Naive thymus-derived CD4-positive, alpha-beta T cell (primary cell): ENCODE data around the gene RPS21. TPM values are rescaled to one million over a fixed set of nuclear protein-coding genes. Genes with fewer than 3 reads are reported as not detected.

Source experiments
- ATAC-seq: fragments of 150-1000 bp; cut with Tn5 transposase; 2 replicates; pipeline ENCODE4 v1.10.0; 2021; ENCODE audit warnings: mild to moderate bottlenecking, moderate library complexity
- CTCF ChIA-PET: fragments of 350-600 bp; sonication (Branson Sonifier 250); formaldehyde crosslinking; loops from one replicate; lab custom pipeline; 2021; ENCODE audit warnings: antibody characterized with exemption; lab: Charles Lee
- POLR2A ChIA-PET: fragments of 350-600 bp; sonication (Branson Sonifier 250); formaldehyde crosslinking; loops from one replicate; lab custom pipeline; 2021; ENCODE audit warnings: antibody characterized with exemption, inconsistent platforms; lab: Charles Lee
- DNase-seq, 9 donors: peaks; one replicate each; pipeline versions ENCODE4 v3.0.0 to v3.0.0-alpha.2; 2020 to 2022; ENCODE audit warnings: mixed read lengths in 1 of 9
- H3K27ac ChIP-seq: one replicate; pipeline ENCODE4 v1.7.0; 2013; ENCODE audit warnings: mild to moderate bottlenecking, low read depth, low read length, moderate library complexity
- H3K27me3 ChIP-seq, 2 donors: one replicate each; pipeline ENCODE4 v1.7.0; 2013; ENCODE audit warnings: low read length in 2 of 2, mild to moderate bottlenecking in 2 of 2, moderate library complexity in 2 of 2; ENCODE audit not compliant: control insufficient read depth in 2 of 2, insufficient read depth in 2 of 2
- H3K36me3 ChIP-seq, 3 experiments: 1 replicate in 2 of 3; 2 replicates in 1 of 3; pipeline ENCODE4 v1.7.0; 2013; ENCODE audit warnings: low read length in 3 of 3, mild to moderate bottlenecking in 3 of 3, moderate library complexity in 1 of 3; ENCODE audit not compliant: insufficient read depth in 3 of 3, control insufficient read depth in 2 of 3
- H3K4me1 ChIP-seq, 2 donors: one replicate each; pipeline ENCODE4 v1.7.0; 2013; ENCODE audit warnings: low read length in 2 of 2, mild to moderate bottlenecking in 2 of 2, moderate library complexity in 1 of 2; ENCODE audit not compliant: control insufficient read depth in 2 of 2, insufficient read depth in 2 of 2
- H3K4me3 ChIP-seq: 2 replicates; pipeline ENCODE4 v1.7.0; 2013; ENCODE audit warnings: mild to moderate bottlenecking, low read length
- H3K9me3 ChIP-seq, 3 experiments: 1 replicate in 2 of 3; 2 replicates in 1 of 3; pipeline ENCODE4 v1.7.0; 2013; ENCODE audit warnings: low read length in 3 of 3; ENCODE audit not compliant: control insufficient read depth in 2 of 3
- H3K27ac Mint-ChIP-seq, 9 donors: one replicate each; pipeline ENCODE4 v1.8.0; 2020 to 2022; ENCODE audit warnings: mixed read lengths in 9 of 9, mild to moderate bottlenecking in 8 of 9, moderate library complexity in 5 of 9, inconsistent platforms in 2 of 9
- H3K27me3 Mint-ChIP-seq, 5 donors: one replicate each; pipeline ENCODE4 v1.8.0; 2021 to 2022; ENCODE audit warnings: mixed read lengths in 5 of 5, mild to moderate bottlenecking in 1 of 5
- H3K36me3 Mint-ChIP-seq, 5 donors: one replicate each; pipeline ENCODE4 v1.8.0; 2020 to 2022; ENCODE audit warnings: mixed read lengths in 5 of 5, mild to moderate bottlenecking in 3 of 5, inconsistent platforms in 1 of 5
- H3K4me1 Mint-ChIP-seq, 7 donors: one replicate each; pipeline ENCODE4 v1.8.0; 2020 to 2022; ENCODE audit warnings: mixed read lengths in 7 of 7, mild to moderate bottlenecking in 3 of 7, inconsistent platforms in 1 of 7
- H3K4me3 Mint-ChIP-seq, 10 donors: one replicate each; pipeline ENCODE4 v1.8.0; 2020 to 2022; ENCODE audit warnings: mild to moderate bottlenecking in 10 of 10, mixed read lengths in 10 of 10, moderate library complexity in 6 of 10, inconsistent platforms in 2 of 10
- H3K9me3 Mint-ChIP-seq, 11 donors: one replicate each; pipeline ENCODE4 v1.8.0; 2020 to 2022; ENCODE audit warnings: mixed read lengths in 11 of 11, mild to moderate bottlenecking in 4 of 11, inconsistent platforms in 1 of 11, moderate library complexity in 1 of 11
- intact Hi-C, 2 donors: fragments of 100-400 bp; cut with micrococcal nuclease; formaldehyde crosslinking; loops; one replicate each; pipeline ENCODE4 v1.15.1; 2023
- polyA plus RNA-seq, 2 donors: library from polyadenylated mRNA; unstranded; fragments of 300-500 nt; fragmentation: Illumina TruSeq; gene quantifications; one replicate each; pipeline ENCODE4 v1.2.3, GENCODE V29; 2021
- total RNA-seq, 6 experiments: library from RNA in 5 of 6; stranded (reverse) in 5 of 6; gene quantifications; 1 replicate in 5 of 6; 2 replicates in 1 of 6; pipeline ENCODE4 v1.2.3 and lab custom pipeline; 2021 to 2026

RPS21 gene
- 1,000 to 10,000 TPM; 2,026 to 3,407 (median 3,308) TPM for total RNA-seq
- polyA plus RNA-seq, result 1,000 to 10,000 TPM; 3,163 to 3,458 TPM
- 177 reads per million, percentile 92 among the genes with 10 or more reads in this experiment for total RNA-seq (lab: John Stamatoyannopoulos, UW)

- intact Hi-C loops, result loop anchor here (1.0 to 10.0 kb wide), 12 partner anchors 21 to 1268 kb away; partner anchors contain the start of genes ADRM1 (in 2 of the 2), CABLES2 (in 2 of the 2), LSM14B (in 2 of the 2) and MTG2 (in 1 of the 2)
- Mint-ChIP-seq H3K4me1 (peaks cover 40 to 59% (median 50%) of the 10 kb centered on the region in 7 donors), H3K27me3 (no peaks in the 10 kb centered on the region), H3K36me3 (peaks cover 6 to 32% (median 13%) of the 10 kb centered on the region in 5 donors), H3K9me3 (peaks cover 0 to 6% (median 3%) of the 10 kb centered on the region in 11 donors), H3K27ac (peak within 1 kb of the TSS; percentile 89 to 96 (median 93)), H3K4me3 (peak within 1 kb of the TSS; percentile 90 to 96 (median 92))
- Histone ChIP-seq H3K4me1 (peaks cover 24 to 28% of the 10 kb centered on the region in 2 donors), H3K9me3 (no peaks in the 10 kb centered on the region), H3K4me3 (peak within 1 kb of the TSS; percentile 94), H3K27me3 (no peaks in the 10 kb centered on the region), H3K27ac (peak within 1 kb of the TSS; percentile 98), H3K36me3 (peaks cover 0 to 40% (median 6%) of the 10 kb centered on the region in 3 experiments)
- DNase-seq, result peak; percentile 89 to 95 (median 92)
- ChIA-PET POLR2A (interaction anchor here (0.7 to 2.4 kb wide), 6 partner anchors 28 to 410 kb away, joined by 3 to 9 read pairs (median 4); partner anchors contain the start of genes ADRM1 and MRGBP), CTCF (no interaction called here)
- ATAC-seq, result peak; percentile 95
These were observed at the start of gene RPS21 for GRCh38 chr20:62386383-62387218. Gene RPS21 (plus strand): TSS chr20:62387103. CDS start chr20:62387339, 236 bp downstream.

DNA sequence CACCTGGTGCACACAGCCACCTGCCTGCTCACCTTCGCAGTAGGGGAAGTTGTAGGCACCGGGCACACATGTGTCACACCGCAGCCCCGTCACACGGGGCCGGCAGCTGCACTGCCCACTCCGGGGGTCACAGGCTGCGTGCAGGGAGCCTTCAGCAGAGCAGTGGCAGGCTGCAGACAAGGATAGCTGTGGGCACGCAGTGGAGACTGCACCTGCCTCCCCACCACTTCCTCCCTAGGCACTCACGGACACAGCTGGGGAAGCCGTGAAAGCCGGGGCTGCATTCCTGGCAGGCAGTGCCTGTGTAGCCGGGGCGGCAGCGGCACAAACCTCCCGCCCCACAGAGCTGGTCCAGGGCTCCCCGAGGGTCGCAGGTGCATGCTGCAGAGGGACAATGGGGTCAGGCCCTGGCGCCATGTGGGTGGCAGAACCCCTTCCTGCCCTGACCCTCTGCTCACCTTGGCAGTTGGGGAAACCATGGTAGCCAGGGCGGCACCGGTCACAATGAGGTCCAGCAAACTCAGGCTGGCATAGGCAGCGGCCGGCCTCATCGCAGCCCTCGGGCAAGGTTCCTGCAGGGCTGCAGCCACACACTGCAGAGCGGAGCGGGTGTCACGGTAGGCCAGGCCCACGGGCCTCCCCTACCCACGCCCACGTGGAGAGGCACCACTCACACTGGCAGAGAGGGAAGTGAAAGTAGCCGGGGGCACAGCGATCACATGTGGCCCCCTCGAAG is 49.2 kb upstream of the RPS21 start:
- CTCF ChIA-PET, result no interaction called here
- H3K4me3 ChIP-seq, result no peak overlapping the region
- no peak for DNase-seq

DNA sequence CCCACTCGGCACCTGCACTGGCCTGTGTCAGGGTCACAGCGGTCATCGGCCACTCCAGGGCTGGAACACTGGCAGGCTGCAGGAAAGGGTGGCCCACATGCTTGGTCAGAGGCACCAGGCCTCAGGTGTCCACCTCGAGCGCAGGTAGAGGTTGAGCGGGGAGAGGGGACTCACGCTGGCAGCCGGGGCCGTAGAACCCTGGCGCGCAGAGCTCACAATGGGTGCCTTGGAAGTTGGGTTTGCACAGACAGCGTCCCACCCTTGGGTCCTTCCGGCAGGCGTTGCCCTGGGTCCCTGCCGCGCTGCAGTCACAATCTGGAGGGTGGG is 48.6 kb upstream of the RPS21 start:
- H3K27me3 ChIP-seq, result no peaks in the 10 kb centered on the region
- intact Hi-C loops, result no loop called here
- H3K36me3 ChIP-seq, result no peaks in the 10 kb centered on the region
- no peaks in the 10 kb centered on the region for H3K9me3 ChIP-seq
- ATAC-seq (no peak), DNase-seq (no peak)
- no peak overlapping the region for H3K27ac ChIP-seq
- ChIA-PET CTCF (no interaction called here), POLR2A (no interaction called here)
- H3K4me1 ChIP-seq, result no peaks in the 10 kb centered on the region
- peaks cover 0 to 7% (median 0%) of the 10 kb centered on the region in 11 donors for H3K9me3 Mint-ChIP-seq
- H3K27me3 Mint-ChIP-seq, result peaks cover 0 to 16% (median 7%) of the 10 kb centered on the region in 5 donors
- peaks cover 0 to 7% (median 0%) of the 10 kb centered on the region in 7 donors for H3K4me1 Mint-ChIP-seq
- no peak overlapping the region for H3K27ac Mint-ChIP-seq
- no peak overlapping the region for H3K4me3 ChIP-seq
- H3K4me3 Mint-ChIP-seq, result no peak overlapping the region
- peaks cover 0 to 5% (median 3%) of the 10 kb centered on the region in 5 donors for H3K36me3 Mint-ChIP-seq

More for the DNA sequence above, 49.2 kb upstream of the RPS21 start:
- intact Hi-C loops, result no loop called here
- H3K36me3 ChIP-seq, result no peaks in the 10 kb centered on the region
- Mint-ChIP-seq H3K27ac (no peak overlapping the region), H3K36me3 (peaks cover 0 to 5% (median 3%) of the 10 kb centered on the region in 5 donors), H3K27me3 (peaks cover 0 to 16% (median 7%) of the 10 kb centered on the region in 5 donors), H3K4me3 (no peak overlapping the region), H3K9me3 (peaks cover 0 to 7% (median 0%) of the 10 kb centered on the region in 11 donors), H3K4me1 (peaks cover 0 to 7% (median 0%) of the 10 kb centered on the region in 7 donors)
- no peaks in the 10 kb centered on the region for H3K27me3 ChIP-seq
- H3K4me1 ChIP-seq, result no peaks in the 10 kb centered on the region
- ATAC-seq, result peak; percentile 45
- POLR2A ChIA-PET, result no interaction called here
- no peaks in the 10 kb centered on the region for H3K9me3 ChIP-seq
- no peak overlapping the region for H3K27ac ChIP-seq

GRCh38 chr20:62339647-62340062 is 47.2 kb upstream of the RPS21 start:
- DNase-seq (no peak), ATAC-seq (peak; percentile 34)
- Mint-ChIP-seq H3K27me3 (peaks cover 0 to 16% (median 7%) of the 10 kb centered on the region in 5 donors), H3K36me3 (peaks cover 0 to 5% (median 3%) of the 10 kb centered on the region in 5 donors), H3K27ac (no peak overlapping the region), H3K9me3 (peaks cover 0 to 7% (median 0%) of the 10 kb centered on the region in 11 donors), H3K4me1 (peaks cover 0 to 7% (median 0%) of the 10 kb centered on the region in 7 donors), H3K4me3 (no peak overlapping the region)
- Histone ChIP-seq H3K27ac (no peak overlapping the region), H3K4me3 (no peak overlapping the region), H3K4me1 (no peaks in the 10 kb centered on the region), H3K36me3 (no peaks in the 10 kb centered on the region), H3K27me3 (no peaks in the 10 kb centered on the region), H3K9me3 (no peaks in the 10 kb centered on the region)
- intact Hi-C loops, result no loop called here
- CTCF ChIA-PET, result no interaction called here
- POLR2A ChIA-PET, result no interaction called here

DNA sequence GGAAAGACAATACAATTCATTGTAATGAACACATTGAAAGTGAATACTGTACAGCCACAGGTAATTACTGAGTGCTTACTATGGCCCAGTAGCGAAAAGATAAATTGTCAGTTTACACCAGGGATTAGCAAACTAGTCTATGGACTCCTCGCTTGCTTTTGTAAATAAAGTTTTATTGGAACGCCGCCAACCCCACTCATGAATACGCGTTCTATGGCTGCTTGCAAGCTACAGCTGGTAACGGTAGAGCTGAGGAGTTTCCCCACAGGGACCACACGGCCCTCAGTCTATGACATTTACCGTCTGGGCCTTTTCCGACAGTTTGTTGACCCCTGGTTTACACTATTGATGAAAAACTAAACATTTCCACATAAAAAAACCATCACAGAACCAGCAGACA is 44.0 kb upstream of the RPS21 start:
- Histone ChIP-seq H3K36me3 (no peaks in the 10 kb centered on the region), H3K27ac (no peak overlapping the region), H3K4me3 (no peak overlapping the region), H3K9me3 (no peaks in the 10 kb centered on the region), H3K4me1 (no peaks in the 10 kb centered on the region), H3K27me3 (no peaks in the 10 kb centered on the region)
- H3K9me3 Mint-ChIP-seq, result peaks cover 0 to 8% (median 0%) of the 10 kb centered on the region in 11 donors
- ATAC-seq, result no peak
- no peak overlapping the region for H3K4me3 Mint-ChIP-seq
- DNase-seq, result no peak
- POLR2A ChIA-PET, result no interaction called here
- H3K27me3 Mint-ChIP-seq, result peaks cover 0 to 11% (median 7%) of the 10 kb centered on the region in 5 donors
- CTCF ChIA-PET, result no interaction called here
- intact Hi-C loops, result no loop called here
- peaks cover 0 to 7% (median 0%) of the 10 kb centered on the region in 7 donors for H3K4me1 Mint-ChIP-seq
- peaks cover 0 to 5% (median 3%) of the 10 kb centered on the region in 5 donors for H3K36me3 Mint-ChIP-seq
- H3K27ac Mint-ChIP-seq, result no peak overlapping the region

- no peak overlapping the region for H3K4me3 ChIP-seq
- no peaks in the 10 kb centered on the region for H3K9me3 ChIP-seq
- DNase-seq (no peak), ATAC-seq (no peak)
- H3K4me3 Mint-ChIP-seq, result no peak overlapping the region
- no peaks in the 10 kb centered on the region for H3K4me1 ChIP-seq
- ChIA-PET CTCF (no interaction called here), POLR2A (no interaction called here)
- H3K36me3 ChIP-seq, result no peaks in the 10 kb centered on the region
- peaks cover 3 to 9% (median 5%) of the 10 kb centered on the region in 5 donors for H3K36me3 Mint-ChIP-seq
- H3K4me1 Mint-ChIP-seq, result peaks cover 0 to 7% (median 0%) of the 10 kb centered on the region in 7 donors
- peaks cover 0 to 7% (median 7%) of the 10 kb centered on the region in 5 donors for H3K27me3 Mint-ChIP-seq
- no peaks in the 10 kb centered on the region for H3K27me3 ChIP-seq
- H3K27ac ChIP-seq, result no peak overlapping the region
- peaks cover 0 to 15% (median 5%) of the 10 kb centered on the region in 11 donors for H3K9me3 Mint-ChIP-seq
- intact Hi-C loops, result no loop called here
- no peak overlapping the region for H3K27ac Mint-ChIP-seq
These were observed 42.8 kb upstream of the RPS21 start for GRCh38 chr20:62344092-62344491.
